CD1c-positive myeloid dendritic cell (primary cell): ENCODE measurements around the gene TRUB2.
A peak's percentile ranks its signal among the peaks of the same experiment; 100 is the strongest.
"Not testable (repeated sequence)": the region's sequence is repeated elsewhere in the genome, so short reads cannot be mapped to it uniquely, and the experiment has no call there.

Experiments
- DNase-seq: peaks from one replicate; pipeline ENCODE4 v3.0.0-alpha.2; 2016; ENCODE audit errors: extremely low spot score

Gene TRUB2

DNA sequence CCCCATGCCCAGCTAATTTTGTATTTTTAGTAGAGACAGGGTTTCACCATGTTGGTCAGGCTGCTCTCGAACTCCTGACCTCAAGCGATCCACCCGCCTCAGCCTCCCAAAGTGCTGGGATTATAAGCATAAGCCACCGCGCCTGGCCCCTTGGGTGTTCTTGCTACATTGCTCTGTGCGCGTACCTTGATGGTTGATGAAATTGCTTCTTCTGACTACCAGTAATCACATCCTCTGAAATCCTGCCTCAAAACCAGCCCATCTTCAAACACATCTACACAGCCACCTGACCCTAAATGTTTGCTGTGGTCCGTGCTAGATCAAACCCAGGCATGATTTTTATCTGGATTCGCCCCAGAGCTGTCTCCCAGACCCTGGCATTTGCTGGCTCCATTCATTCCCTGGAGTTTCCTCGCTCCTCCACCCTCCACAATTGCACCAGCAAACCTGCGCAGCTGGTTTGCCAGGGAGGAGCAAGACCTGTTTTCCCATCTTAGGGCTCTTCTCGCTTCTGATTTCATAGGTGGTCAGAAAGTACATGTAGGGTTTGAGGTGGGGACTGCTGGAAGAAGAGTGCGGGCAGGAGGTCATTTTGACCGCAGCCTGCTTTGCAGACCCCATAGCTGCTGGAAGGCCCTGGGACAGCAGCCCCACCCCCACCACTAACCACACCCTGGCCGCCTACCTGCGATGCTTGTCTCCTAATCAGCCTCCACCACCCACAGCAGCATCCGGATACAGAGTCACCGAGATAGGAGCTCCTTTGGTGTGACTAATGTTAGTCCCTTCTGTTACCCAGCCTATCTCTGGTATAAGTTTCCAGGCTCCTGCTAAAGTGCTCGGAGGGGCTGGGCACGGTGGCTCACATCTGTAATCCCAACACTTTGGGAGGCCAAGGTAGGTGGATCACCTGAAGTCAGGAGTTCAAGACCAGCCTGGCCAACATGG is 23.4 kb downstream of the TRUB2 start:
- DNase-seq: no peak

DNA sequence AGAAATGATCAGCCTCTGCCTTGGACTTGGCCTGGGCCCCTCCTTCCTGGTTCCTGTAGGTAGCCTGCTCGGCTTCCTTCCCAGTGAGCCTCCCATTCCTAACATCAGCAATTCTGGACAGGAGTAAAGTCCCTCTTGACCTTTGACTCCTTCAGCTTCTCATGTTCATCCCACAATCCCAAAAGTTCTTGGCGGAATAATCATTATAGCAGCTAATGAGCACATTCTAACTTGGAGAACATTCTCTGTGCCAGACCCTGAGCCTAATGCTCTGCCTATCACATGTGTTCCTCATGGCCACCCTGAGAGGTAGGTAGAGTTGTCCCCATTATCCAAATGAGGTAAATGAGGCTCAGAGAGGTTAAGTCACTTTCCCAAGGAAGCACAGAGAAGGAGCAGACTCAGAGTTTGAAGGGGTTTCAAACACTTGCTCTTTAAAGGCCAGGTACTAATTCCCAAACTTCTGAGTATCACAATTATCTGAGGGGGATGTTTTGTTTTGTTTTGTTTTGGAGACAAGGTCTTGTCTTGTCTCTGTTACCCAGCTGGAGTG is 24.9 kb downstream of the TRUB2 start:
- DNase-seq: no peak

DNA sequence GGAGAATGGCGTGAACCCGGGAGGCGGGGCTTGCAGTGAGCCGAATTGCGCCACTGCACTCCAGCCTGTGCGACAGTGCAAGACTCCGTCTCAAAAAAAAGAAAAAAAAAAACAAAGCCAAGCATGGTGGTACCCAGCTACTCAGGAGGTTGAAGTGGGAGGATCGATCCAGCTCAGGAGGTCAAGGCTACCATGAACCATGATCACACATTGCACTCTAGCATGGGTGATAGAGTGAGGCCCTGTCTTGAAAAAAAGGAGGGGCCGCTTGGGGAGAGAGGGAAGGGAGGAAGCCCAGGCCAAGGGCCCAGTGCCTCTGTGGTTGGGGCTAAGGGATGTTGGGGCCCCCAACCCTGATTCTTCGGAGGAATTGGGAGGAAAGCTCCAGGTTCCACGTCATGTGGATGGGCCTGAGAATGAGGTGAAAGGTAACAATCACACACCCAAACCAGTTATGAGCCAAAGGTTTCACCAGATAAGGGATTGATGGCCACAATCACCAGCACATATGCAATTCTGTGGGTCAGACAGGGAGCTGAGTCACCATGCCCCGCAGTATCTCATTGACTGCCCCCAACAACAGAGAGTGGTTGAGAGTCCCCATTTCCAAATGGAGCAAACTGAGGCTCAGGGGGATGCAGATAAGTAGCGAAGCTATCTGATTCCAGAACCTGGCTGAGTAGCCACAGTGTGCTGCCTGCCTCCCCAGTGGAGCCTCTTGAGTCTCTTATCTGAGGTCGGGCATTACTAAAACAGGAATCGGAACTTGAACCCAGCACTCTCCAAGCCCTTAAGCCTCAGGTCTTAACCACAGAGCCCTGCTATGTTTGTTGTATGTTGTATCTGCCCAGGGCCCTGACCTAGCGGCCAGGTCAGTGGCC is 25.7 kb downstream of the TRUB2 start:
- no peak for DNase-seq

DNA sequence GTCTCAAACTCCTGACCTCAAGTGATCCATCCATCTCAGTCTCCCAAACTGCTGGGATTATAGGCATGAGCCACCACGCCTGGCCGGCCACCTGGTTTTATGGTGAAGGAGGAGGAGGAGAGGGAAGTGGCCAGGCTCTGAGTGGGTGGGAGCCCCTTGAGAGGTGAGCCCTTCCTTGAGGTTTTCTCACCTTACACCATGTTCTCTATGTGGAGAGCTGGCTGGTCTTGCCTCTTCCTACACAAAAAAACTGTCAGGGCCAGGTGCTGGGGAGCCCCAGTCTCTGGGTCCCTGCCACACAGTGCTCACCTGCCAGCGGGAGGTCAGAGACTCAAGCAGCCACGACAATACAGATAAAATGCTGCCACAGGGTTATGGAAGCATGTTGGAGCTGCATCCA is 28.1 kb downstream of the TRUB2 start:
- no peak for DNase-seq

DNA sequence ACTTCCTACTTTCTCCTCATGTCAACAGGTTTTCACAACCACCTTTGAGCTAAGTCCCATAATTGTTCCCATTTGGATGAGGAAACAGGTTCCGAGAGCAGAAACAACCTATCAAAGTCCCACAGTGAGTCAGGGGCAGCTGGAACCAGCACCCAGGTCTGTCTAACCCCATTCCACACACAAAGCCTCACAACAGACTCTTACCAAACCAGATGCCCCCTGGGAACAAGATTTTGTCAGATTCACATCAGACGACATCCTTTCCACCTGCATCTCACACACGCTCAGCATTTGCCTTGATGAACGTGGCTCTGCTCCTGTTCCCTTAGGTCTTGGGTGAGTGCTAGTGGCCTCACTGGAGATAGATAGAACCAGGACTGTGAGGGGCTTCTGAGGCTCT is 29.2 kb downstream of the TRUB2 start:
- no peak for DNase-seq

DNA sequence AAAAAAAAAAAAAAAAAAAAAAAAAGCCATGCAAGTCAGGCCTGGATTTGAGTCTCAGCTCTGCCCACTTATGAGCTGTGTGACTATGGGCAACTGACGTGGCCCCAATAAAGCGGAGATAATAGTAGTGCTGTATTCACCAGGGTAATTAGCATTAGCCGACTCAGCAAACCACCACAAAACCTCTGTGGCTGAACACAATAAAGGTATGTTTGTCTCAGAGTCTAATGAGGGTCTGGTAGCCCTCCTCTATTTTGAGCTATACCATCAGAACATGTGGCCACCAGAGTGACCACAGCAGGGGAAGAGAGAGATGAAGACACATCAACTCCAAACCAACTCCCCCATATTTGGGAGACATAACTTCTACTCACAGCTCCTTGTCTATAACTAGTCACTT is 30.2 kb downstream of the TRUB2 start:
- no peak for DNase-seq

DNA sequence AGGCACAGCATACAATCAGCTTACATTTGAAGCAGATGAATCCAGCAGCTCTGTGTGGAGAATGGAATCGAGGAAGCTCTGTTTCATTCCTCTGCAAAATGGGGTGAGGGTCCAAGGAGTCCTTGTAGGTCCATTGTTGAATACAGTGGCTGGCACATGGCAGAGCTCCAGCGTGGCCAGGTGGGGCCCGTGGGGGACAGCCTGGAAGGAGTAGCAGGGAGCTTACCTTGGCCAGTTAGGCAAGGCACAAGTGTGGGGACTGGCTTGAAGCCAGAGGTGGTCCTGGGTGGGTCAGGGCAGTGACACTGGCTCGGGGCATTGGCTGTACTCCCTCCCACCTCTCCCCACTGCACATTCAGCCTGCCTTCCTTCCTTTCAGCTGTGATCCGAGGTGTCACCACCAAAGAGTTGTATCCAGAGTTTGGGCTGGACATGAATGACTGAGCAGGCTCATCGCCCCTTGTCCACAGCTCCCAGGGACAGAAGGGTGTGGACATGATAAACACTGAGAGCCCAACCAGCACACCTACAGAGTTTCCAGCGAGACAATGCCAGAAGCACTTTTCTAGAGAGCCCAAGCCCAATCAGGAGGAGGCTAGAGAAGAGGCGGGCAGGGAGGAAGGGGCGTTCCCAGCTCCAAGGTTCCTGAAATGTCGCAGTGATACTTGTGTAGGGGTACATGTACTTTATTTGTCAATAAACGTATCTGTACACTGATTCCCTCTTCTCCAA is 33.8 kb downstream of the TRUB2 start:
- no peak for DNase-seq

DNA sequence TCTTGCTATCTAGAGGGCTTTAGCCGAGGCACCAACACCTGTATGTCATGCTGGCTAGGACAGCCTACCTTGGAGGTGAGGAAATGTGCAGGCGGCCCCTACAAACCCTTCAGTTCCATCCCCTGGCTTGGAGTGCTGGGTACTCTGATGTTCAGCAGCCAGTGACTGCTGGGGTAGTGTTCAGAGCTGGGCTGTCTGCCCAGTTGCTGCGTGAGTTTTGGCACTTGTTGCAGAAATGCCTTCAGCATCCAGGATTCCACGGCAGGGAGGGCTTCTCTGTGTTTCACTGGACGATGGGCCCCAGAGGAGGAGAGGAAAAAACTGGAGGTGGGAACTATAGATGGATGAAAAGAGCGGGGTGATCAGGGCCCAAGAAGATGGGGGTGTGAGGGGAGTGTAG is 35.8 kb downstream of the TRUB2 start:
- DNase-seq: no peak

DNA sequence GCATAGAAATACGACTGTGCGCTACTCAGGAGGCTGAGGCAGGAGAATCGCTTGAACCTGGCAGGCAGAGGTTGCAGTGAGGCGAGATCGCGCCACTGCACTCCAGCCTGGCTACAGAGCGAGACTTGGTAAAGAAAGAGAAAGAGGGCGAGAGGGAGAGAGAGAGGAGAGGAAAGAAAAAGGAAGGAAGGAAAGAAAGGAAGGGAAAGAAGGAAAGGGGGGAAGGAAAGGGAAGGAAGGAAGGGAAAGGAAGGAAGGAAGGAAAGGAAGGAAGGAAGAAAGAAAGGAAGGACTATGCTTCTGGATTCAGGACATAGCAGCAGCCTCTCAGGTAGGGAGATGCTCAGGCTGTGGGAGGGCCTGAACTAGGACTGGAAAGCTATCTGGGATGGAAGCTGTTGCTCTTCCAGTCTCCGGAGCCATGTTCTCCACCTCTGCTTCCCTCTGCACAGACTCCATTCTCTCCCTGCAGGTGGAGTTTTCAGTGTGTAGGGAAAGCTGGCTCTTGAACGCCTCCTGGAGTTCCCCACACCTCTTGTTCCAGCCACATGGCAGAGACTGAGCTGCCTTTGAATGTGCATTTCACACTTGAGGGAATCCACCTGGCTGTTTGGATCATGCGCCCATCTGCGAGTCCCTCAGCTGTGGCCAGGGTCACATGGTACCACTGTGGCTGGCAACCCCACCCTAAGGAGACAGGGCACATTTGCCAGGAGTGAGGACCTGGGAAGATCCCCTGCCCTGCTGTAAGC is 37.0 kb downstream of the TRUB2 start:
- no peak for DNase-seq

DNA sequence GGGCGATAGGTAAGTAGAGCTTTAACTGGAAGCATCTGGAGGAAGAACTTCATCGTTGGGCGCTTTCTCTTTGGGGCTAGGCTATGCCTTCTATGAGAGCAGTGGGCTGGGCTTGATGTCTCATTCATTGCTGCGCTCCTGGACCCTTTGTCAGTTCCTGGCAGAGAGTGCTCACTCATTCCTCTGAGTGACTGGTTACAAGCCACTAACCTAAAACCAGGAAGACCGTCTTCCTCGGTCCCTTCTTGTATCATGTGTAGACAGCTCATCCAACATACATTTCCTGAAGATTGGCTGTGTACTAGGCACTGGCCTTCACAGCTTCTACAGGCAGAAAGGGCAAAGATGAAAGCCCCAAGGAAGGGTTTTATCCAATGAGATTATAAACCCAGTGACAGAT is 39.7 kb downstream of the TRUB2 start:
- DNase-seq: no peak

DNA sequence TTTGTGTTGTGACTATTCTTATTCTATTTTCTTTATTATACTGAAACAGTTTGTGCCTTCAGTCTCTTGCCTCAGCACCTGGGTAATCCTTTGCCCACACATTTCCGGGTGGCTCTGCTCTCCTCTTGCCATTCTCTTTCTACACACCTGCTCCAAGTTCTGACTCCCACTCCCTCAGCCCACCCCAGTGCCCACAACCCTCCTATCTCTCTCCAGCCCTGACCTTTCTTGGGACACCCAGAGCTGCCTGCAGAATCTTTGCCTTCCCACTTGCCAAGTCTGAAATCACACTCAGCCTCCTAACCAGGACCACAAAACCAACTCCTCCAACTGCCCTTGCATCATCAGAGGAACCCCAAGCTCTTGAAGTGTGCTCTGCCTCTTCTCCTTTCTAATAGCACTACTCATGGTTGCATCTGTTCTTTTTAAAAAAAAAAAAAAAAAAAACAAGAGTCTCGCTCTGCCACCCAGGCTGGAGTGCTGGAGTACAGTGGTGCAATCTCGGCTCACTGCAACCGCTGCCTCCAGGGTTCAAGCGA is 42.1 kb downstream of the TRUB2 start:
- DNase-seq: no peak

DNA sequence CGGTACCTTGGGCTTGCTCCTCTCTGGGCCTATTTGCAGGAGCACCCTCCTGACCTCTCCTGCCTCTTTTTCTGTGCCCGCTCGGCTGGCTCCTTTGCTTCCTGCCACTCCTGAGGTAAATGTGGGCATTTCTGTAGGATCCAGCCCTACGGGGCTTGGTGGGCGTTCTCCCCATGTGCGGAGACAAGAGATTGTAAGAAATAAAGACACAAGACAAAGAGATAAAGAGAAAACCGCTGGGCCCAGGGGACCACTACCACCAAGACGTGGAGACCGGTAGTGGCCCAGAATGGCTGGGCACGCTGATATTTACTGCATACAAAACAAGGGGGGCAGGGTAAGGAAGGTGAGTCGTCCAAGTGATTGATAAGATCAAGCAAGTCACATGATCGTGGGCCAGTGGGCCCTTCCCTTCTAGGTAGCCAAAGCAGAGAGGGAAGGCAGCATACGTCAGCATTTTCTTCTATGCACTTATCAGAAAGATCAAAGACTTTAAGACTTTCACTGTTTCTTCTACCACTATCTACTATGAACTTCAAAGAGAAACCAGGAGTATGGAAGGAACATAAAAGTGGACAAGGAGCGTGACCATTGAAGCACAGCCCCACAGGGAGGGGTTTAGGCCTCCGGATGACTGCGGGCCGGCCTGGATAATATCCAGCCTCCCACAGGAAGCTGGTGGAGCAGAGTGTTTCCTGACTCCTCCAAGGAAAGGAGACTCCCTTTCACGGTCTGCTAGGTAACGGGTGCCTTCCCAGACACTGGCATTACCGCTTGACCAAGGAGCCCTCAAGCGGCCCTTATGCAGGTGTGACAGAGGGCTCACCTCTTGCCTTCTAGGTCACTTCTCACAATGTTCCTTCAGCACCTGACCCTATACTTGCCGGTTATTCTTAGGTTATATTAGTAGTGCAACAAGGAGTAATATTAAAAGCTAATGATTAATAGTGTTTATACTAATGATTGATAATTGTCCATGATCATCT is 42.9 kb downstream of the TRUB2 start:
- not testable (repeated sequence) for DNase-seq

DNA sequence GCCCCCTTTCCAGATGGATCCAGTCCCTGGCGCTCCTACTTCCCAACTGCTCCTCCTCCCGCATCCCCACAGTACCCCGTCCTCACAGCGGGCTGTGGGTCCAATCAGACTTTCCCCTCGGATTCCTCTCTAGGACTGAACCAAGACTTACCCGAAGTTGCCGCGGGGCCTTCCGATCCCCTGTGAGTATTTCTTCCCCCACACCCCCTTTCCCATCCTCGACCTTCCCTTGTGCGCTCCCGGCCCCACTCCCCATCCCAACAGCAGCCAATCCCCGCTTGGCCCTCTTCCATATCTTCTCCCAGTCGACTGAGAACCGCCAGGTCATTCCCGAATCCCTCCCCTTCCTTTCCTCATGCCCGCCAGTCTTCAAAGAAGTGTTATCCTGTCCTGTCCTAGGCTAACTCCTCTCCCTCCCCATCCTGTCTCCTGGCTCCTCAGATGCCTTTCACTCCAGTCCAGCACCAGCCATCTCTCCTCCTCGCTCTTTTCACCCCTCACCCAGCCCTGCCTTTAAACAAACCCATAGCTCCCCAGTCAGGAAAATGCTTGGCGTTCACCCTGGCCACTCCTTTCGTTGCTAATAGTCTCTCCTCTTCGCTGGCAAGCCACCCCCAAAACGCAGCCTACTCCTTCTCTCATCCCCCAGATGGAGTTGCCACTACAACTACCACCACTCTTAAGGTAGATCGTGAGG is 45.5 kb downstream of the TRUB2 start:
- peak; percentile 8 for DNase-seq

DNA sequence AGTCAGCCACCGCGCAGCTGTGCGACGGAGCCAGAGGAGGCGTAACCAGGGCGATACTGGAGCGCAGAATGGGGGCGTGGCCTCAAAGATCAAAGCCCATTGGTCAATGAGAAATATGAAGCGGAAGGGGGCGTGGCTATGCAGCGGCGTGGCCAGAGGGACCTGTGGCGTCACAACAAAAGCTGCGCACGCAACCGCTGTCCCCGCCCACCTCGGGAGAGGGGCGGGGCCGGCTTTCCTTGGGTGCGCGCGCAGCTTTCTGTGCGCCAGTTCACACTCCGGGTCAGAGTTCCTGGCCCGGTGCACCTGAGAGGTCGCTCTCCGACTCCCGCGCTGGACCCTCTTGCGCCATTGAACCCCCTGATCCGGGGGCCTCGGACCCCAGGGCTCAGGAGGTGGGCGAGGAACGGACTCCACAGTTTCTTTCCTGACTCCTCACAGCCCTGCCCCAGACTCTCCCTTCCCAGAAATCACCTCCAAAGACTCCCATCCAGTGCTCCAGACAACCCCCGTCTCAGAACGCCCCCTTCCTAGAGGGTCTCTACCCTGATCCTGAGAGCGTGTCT is 46.2 kb downstream of the TRUB2 start, which contains the start of gene SWI5:
Gene SWI5, plus strand, starts transcription at position 269 of the 566 bp plus-strand sequence.
- peak; percentile 100 for DNase-seq

DNA sequence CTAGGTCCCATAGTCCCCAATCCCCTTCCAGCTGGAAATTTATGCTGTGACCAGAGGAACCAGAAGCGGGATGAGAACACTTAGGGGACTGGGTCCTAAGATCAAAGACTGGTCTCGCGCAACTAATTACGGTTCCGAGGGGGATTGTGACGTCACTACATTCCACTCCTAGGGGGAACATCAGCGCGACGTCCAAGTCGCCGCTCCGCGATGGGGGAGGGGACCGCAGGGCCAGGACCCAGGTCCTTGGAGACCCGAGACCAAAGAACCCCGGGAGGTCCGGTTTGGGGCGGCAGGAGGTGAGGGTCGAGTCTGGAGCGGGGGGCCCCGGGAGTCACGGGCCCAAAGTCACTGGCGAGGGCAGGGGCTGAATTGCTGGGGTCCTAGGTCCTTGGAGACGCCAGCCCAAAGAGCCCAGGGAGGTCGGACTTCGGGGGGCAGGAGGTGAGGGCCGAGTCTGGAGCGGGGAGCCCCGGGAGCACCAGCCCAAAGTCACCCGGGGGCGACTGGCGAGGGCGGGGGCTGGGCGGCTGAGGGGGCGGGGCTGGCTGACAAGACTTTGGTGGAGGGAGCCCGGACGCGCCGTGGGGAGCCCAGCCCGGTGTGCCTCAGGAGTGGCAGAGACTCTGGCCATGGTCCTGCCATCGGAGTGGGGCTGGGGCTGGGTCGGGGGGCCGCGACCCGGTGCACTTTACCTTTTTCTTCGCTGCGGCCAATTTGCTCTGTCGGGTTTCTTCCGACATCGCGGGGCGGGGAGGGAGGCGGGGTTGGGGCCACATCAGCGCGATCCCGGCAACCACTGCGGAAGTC is 46.8 kb downstream of the TRUB2 start, which contains the start of gene GOLGA2:
Gene GOLGA2, minus strand, starts transcription at position 810 of the 810 bp plus-strand sequence. Its CDS starts 31 bp downstream, at position 779.
- DNase-seq: peak; percentile 7

DNA sequence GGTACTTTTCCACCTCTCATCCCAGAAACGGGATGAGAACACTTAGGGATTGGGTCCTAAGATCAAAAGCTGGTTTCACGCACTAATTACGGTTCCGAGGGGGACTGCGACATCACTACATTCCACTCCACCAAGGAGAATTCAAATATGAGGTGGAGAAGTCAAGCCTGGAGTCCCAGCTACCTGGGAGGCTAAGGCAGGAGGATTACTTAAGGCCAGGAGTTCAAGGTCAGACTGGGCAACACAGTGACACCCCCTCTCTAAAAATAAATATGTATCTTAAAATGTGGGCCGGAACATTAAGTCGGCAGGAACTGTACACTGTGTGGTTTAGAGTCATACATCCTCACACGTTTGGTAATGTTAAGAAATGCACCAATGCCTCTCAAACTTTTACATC is 48.0 kb downstream of the TRUB2 start:
- no peak for DNase-seq

DNA sequence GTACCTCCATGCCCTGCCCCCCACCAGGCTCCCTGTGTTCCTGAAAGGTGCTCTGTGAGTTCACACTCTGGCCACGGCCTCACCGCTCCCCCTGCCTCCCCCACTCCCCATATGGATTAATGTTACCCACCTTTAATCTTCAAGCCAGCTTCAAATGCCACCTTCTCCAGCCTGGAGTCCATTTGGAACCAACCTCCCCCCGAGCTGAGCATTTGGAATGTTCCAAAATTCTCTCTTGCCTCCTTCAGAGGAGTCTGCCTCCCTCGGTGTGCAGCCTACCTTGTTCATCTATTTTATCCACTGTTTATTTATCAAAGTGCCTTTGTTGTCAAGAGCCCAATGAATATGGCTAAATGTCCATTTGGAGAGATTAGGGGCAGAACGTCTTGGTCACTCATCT is 50.7 kb downstream of the TRUB2 start:
- DNase-seq: no peak
